Activated T-cell treated with anti-CD3 and anti-CD28 coated beads, Interleukin-2, amount 50 U/mL, for 72 hours (primary cell): ENCODE results near the gene HNRNPK. TPM values are rescaled to one million over a fixed set of nuclear protein-coding genes. Genes with fewer than 3 reads are reported as not detected.

Experiments used
- ATAC-seq, 2 donors: fragments of 150-1000 bp; cut with Tn5 transposase; replicated peaks in 1 of 2; 2 replicates each; pipeline ENCODE4 v1.10.0; 2021; ENCODE audit warnings: moderate library complexity in 2 of 2, mild to moderate bottlenecking in 1 of 2
- DNase-seq, 2 donors: peaks; one replicate each; pipeline ENCODE4 v3.0.0; 2021 to 2022; ENCODE audit warnings: mixed read lengths in 1 of 2
- H3K27ac Mint-ChIP-seq: one replicate; pipeline ENCODE4 v1.8.0; 2022; ENCODE audit warnings: mild to moderate bottlenecking, moderate library complexity, mixed read lengths
- H3K27me3 Mint-ChIP-seq: one replicate; pipeline ENCODE4 v1.8.0; 2022; ENCODE audit warnings: low read depth, mixed read lengths
- H3K36me3 Mint-ChIP-seq, 2 donors: one replicate each; pipeline ENCODE4 v1.8.0; 2022; ENCODE audit warnings: mixed read lengths in 2 of 2, mild to moderate bottlenecking in 1 of 2; ENCODE audit not compliant: insufficient read depth in 2 of 2
- H3K4me1 Mint-ChIP-seq: one replicate; pipeline ENCODE4 v1.8.0; 2022; ENCODE audit warnings: low read depth, mixed read lengths
- H3K4me3 Mint-ChIP-seq, 2 donors: one replicate each; pipeline ENCODE4 v1.8.0; 2022; ENCODE audit warnings: mild to moderate bottlenecking in 2 of 2, mixed read lengths in 2 of 2, moderate library complexity in 2 of 2
- H3K9me3 Mint-ChIP-seq, 2 donors: one replicate each; pipeline ENCODE4 v1.8.0; 2022; ENCODE audit warnings: mixed read lengths in 2 of 2
- total RNA-seq, 2 donors: library from RNA; stranded (reverse); gene quantifications; one replicate each; pipeline ENCODE4 v1.2.3, GENCODE V29; 2022

The HNRNPK gene
- total RNA-seq, 2 donors from 2014 or later, result 638 to 674 TPM

DNA sequence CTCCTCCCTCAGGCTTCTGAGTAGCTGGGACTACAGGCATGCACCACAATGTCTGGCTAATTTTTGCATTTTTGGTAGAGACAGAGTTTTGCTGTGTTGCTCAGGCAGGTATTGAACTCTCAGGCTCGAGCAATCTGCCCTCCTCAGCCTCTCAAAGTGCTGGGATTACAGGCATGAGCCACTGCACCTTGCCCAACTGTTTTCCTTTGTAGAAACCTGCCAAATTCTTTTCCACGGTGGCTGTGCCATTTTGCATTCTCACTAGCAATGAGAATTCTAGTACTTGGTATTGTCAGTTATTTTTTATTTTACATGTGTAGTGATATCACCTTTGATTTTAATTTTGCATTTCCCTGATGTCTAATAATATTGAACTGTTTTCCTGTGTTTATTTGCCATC is 8.4 kb upstream of the HNRNPK start:
- ATAC-seq (no peak), DNase-seq (no peak)
- Mint-ChIP-seq H3K4me1 (peaks cover 45% of the 10 kb centered on the region), H3K27me3 (no peaks in the 10 kb centered on the region), H3K36me3 (peaks cover 4 to 19% of the 10 kb centered on the region in 2 donors), H3K4me3 (no peak overlapping the region), H3K27ac (no peak overlapping the region), H3K9me3 (no peaks in the 10 kb centered on the region)

DNA sequence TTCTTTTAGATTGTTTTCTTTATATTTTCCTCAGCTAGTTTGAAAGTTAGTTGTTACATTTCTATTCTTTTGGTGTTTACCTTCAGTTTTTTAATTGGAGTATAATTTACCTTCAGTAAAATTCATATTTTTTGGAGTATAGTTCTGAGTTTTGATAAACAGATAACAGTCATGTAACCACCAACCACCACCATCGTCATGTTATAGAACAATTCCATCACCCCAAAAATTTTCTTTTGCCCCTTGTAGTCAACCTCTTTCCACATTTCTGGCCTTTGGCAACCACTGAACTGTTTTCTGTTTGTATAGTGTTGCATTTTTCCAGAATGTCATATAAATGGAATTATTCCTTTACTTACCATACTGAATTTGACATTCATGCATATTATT is 7.4 kb upstream of the HNRNPK start:
- H3K36me3 Mint-ChIP-seq, result peaks cover 4 to 22% of the 10 kb centered on the region in 2 donors
- no peak for DNase-seq
- peaks cover 47% of the 10 kb centered on the region for H3K4me1 Mint-ChIP-seq
- H3K27ac Mint-ChIP-seq, result peak overlapping the region; percentile 51
- no peaks in the 10 kb centered on the region for H3K27me3 Mint-ChIP-seq
- ATAC-seq, result no peak
- H3K4me3 Mint-ChIP-seq, result peak overlapping the region in 1 of 2 donors; percentile 35
- H3K9me3 Mint-ChIP-seq, result no peaks in the 10 kb centered on the region

DNA sequence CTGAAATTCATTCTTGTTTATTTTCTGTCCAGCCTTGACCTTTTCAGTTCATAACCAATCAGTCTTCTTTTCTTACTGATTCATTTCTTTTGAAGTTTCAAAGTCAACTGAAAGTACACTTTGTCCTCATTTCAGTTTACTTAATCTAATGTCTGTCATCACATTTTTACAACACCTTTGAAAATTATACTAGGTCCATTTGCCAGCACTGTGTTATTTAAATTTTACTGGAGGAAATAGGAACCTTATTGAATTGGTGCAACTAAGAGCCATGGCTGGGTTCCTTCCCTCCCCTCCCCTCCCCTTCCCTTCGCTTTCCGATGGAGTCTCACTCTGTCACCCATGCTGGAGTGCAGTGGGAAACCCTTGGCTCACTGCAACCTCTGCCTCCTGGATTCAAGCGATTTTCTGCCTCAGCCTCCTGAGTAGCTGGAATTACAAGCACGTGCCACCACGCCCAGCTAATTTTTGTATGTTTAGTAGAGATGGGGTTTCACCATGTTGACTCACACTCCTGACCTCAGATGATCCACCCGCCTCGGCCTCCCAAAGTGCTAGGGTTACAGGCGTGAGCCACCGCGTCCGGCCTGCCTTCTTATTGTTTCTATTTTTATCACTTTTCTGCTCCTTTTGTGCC is 6.9 kb upstream of the HNRNPK start:
- no peak for DNase-seq
- no peak for ATAC-seq
- H3K27me3 Mint-ChIP-seq, result no peaks in the 10 kb centered on the region
- no peaks in the 10 kb centered on the region for H3K9me3 Mint-ChIP-seq
- peak overlapping the region in 1 of 2 donors; percentile 59 for H3K4me3 Mint-ChIP-seq
- peak overlapping the region; percentile 51 for H3K27ac Mint-ChIP-seq
- H3K4me1 Mint-ChIP-seq, result peaks cover 52% of the 10 kb centered on the region
- peaks cover 4 to 22% of the 10 kb centered on the region in 2 donors for H3K36me3 Mint-ChIP-seq

DNA sequence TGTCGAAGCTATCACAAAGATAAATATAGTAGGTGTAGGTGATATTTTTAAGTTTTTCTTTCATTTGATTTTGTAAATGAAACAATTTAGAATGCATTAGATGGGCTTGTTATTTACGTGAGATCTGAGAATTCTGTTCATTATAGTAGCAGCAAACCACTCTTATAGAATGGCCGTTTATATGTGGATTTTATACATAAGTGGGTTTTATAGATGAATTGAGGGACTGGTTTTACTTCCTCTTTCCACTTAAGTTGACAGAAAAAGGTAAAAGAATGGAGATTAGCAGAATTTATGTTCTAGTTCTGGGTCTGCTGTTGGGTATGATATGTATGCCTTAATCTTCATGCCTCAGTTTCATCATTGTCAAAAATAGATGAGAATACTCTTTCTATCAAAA is 6.2 kb upstream of the HNRNPK start:
- peaks cover 59% of the 10 kb centered on the region for H3K4me1 Mint-ChIP-seq
- no peak for ATAC-seq
- DNase-seq, result no peak

DNA sequence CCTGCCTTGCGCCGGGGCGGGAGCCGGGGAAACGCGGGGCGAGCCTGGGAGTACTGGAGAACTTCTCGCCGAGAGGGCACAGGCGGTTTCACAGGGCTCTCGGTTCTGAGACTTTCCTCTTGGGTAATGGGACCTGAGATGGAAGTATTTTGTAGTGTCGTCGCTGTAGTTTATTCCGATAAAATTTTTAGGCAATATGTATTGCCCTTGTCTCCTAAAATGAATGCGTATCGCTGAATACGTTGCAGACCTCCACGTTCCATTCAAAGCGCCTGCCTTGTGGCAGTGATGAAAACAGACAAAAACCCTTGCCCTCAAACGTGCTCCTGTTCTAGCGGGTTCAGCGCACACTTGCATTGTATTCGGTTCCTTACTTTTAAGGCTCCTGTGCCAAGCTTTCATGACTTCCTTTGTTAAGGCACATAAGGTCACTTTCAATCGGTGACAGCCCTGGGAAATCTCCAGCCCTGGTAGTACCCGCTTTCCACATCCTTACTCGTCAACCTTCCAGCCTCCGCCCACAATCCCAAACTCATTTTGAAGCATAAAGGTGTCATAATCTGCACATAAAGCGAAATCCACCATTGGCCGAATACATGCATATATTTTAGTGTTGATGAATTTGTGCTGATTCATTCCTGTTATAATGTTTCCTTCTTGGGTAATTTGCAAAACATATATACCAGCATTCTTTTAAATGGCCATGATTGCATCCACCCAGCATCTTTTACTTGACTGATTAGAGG is 1.3 kb upstream of the HNRNPK start:
- peak; percentile 22 to 25 for DNase-seq
- H3K27ac Mint-ChIP-seq, result peak overlapping the region; percentile 73
- ATAC-seq, result no peak
- H3K4me3 Mint-ChIP-seq, result peak overlapping the region; percentile 87 to 97
- no peaks in the 10 kb centered on the region for H3K27me3 Mint-ChIP-seq
- no peaks in the 10 kb centered on the region for H3K9me3 Mint-ChIP-seq
- peaks cover 19 to 36% of the 10 kb centered on the region in 2 donors for H3K36me3 Mint-ChIP-seq
- H3K4me1 Mint-ChIP-seq, result peaks cover 60% of the 10 kb centered on the region

More for the DNA sequence above, 6.2 kb upstream of the HNRNPK start:
- Mint-ChIP-seq H3K9me3 (no peaks in the 10 kb centered on the region), H3K4me3 (no peak overlapping the region), H3K27ac (no peak overlapping the region), H3K27me3 (no peaks in the 10 kb centered on the region), H3K36me3 (peaks cover 7 to 23% of the 10 kb centered on the region in 2 donors)

DNA sequence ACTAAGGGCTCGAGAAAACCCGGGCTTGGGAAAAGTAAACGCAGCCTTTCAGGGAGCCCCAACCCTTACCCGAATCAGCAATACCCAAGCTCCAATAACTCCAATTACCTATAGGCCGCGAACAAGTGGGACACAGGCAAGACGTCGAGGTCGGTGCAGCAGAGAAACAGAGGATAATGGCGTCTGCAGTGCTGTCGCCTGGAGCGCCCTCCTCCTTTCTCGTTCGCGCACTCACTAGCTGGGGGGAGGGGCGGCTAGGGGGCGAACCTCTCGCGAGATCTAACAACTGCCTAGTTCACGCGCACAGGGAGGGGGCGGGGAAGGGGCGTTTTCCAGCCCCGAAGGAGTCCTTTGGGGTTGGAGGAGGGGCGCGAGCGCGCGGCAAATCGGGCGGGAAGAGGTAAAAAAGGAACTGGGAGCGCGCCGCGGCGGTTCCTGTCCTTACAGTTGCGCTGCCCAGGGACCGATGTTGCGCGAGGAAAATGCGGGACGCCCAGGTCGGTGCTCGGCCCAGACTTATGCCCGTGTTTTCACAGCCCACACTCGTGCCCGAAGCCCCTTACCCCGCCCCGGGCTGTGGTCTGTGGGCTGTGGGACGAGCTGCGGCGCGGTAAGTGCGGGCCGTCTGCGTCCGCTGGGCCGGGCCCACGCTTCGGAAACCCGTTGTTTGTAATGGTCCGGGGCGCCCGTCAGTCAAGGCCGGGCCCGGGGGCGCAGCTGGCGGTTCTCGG is 545 bp upstream of the HNRNPK start, which contains the start of gene RMI1:
TSS of gene RMI1 (plus strand) at position 411 of the 731 bp plus-strand sequence. CDS start 20,182 bp downstream, outside the sequence.
- ATAC-seq (peak; percentile 82 to 84), DNase-seq (peak; percentile 99)
- H3K9me3 Mint-ChIP-seq, result no peaks in the 10 kb centered on the region
- peaks cover 22 to 44% of the 10 kb centered on the region in 2 donors for H3K36me3 Mint-ChIP-seq
- H3K27ac Mint-ChIP-seq, result peak within 1 kb of the TSS; percentile 98
- no peaks in the 10 kb centered on the region for H3K27me3 Mint-ChIP-seq
- peaks cover 60% of the 10 kb centered on the region for H3K4me1 Mint-ChIP-seq
- peak within 1 kb of the TSS; percentile 87 to 97 for H3K4me3 Mint-ChIP-seq

DNA sequence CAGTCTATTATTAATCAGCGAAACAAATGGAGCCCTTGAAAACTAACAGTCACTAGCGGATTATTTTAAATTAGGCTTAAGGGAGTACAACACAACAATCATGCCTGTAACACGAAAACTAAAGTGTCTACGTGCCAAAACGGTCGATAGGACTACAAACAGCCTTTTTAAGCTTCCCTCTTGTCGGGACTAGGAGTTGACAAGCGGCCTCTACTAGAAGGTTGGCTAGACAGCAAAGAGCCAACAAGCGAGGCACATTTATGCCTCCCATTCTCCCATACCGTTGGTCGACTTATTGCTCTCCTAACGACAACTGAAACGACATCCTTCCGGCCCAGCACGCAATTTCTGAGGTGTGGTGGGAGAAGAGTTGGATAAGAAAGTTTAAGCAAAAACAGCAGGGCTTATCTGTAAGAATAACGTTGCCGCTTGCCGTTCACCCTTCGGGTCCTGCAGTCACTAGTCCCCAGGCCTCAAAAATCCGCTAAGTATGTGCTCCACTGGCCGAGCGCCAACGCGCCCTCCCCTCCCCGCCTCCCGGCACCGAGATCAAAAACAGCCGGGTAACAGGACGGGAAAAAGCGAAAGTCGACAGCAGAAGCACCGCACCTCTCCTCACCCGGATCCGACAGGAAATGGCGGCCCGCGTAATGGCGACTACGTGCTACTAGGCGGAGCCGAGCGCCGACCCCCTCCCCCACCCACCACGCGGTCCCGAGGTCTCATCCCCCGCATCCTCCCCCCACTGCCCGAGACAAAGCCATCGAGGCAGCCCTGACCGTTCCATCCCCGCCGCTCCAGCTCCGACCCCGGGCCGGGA is 813 bp downstream of the HNRNPK start:
- no peaks in the 10 kb centered on the region for H3K27me3 Mint-ChIP-seq
- H3K4me1 Mint-ChIP-seq, result peaks cover 64% of the 10 kb centered on the region

DNA sequence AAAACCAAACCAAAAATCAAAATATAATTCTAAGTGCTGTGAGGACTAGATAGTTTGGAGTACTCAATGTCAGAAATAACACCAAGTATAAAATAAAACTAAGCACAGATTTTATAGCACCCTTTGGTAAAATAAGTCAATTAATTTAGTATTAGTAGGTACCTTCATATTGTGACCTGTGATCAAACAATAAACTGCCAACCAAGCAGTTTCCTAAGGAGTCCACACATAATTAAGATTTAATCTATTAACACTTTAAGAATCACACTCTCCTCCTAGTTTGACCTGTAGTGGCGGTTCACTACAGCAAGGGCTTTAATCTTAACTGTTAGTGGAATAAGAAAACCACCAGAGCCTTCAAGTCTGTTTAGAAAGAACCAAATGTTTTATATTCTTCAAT is 2.8 kb downstream of the HNRNPK start:
- DNase-seq (no peak), ATAC-seq (no peak)
- Mint-ChIP-seq H3K27me3 (no peaks in the 10 kb centered on the region), H3K4me3 (peak overlapping the region; percentile 87 to 97), H3K27ac (peak overlapping the region; percentile 98), H3K4me1 (peaks cover 51% of the 10 kb centered on the region), H3K9me3 (no peaks in the 10 kb centered on the region), H3K36me3 (peaks cover 33 to 68% of the 10 kb centered on the region in 2 donors)

More for the DNA sequence above, 813 bp downstream of the HNRNPK start:
- DNase-seq (peak; percentile 87 to 91), ATAC-seq (peak; percentile 52 to 53)
- Mint-ChIP-seq H3K27ac (peak overlapping the region; percentile 98), H3K9me3 (no peaks in the 10 kb centered on the region), H3K4me3 (peak overlapping the region; percentile 87 to 97), H3K36me3 (peaks cover 31 to 57% of the 10 kb centered on the region in 2 donors)

DNA sequence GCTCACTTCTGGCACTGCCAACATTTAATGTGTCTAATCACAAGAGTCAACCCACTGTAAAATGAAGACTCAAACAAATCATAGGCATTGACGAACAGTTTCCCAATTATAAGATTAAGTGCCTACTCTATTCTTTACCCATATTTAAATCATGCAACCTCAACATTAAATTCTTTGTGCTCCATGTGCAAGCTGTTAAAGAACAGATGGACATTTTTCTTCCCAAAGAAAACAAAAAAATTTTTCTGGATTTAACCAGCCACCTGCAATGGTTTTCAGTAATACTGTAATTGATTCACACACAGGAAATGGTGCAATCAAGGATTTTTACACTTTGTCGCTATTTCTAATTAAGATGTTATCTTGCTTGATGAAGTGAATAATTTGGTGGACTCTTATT is 3.6 kb downstream of the HNRNPK start:
- peak overlapping the region; percentile 98 for H3K27ac Mint-ChIP-seq
- no peaks in the 10 kb centered on the region for H3K9me3 Mint-ChIP-seq
- H3K4me1 Mint-ChIP-seq, result peaks cover 51% of the 10 kb centered on the region
- no peaks in the 10 kb centered on the region for H3K27me3 Mint-ChIP-seq
- H3K4me3 Mint-ChIP-seq, result peak overlapping the region; percentile 58 to 62
- no peak for ATAC-seq
- DNase-seq, result no peak
- peaks cover 34 to 76% of the 10 kb centered on the region in 2 donors for H3K36me3 Mint-ChIP-seq

DNA sequence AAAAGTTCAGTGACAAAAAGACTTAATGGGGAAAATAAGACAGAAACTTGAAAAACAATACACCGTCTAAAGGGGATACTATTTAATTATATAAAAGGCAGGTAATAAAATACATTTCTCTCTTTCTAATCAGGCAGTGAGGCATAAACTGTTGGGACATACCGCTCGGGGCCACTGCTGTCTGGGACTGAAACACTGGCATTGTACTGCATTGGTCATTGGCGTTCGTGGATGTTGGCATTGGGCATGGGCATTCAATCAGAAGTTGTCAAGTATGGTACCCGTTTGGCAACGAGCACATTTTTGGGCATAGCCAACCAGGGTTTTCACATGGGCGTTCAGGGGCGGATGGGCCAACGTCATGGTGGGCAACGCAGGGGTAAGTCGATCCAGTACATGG is 4.7 kb downstream of the HNRNPK start:
- H3K4me3 Mint-ChIP-seq, result peak overlapping the region; percentile 58 to 62
- H3K27ac Mint-ChIP-seq, result peak overlapping the region; percentile 98

GRCh38 chr9:83972286-83972685 is 7.7 kb downstream of the HNRNPK start:
- Mint-ChIP-seq H3K4me1 (peaks cover 56% of the 10 kb centered on the region), H3K36me3 (peaks cover 25 to 78% of the 10 kb centered on the region in 2 donors), H3K27me3 (no peaks in the 10 kb centered on the region), H3K27ac (peak overlapping the region; percentile 39), H3K4me3 (peak overlapping the region in 1 of 2 donors; percentile 5), H3K9me3 (no peaks in the 10 kb centered on the region)
- DNase-seq (no peak), ATAC-seq (no peak)

More for the DNA sequence above, 4.7 kb downstream of the HNRNPK start:
- H3K36me3 Mint-ChIP-seq, result peaks cover 30 to 85% of the 10 kb centered on the region in 2 donors
- H3K27me3 Mint-ChIP-seq, result no peaks in the 10 kb centered on the region
- no peaks in the 10 kb centered on the region for H3K9me3 Mint-ChIP-seq
- ATAC-seq, result no peak
- DNase-seq, result no peak
- H3K4me1 Mint-ChIP-seq, result peaks cover 56% of the 10 kb centered on the region

GRCh38 chr9:83971485-83971884 is 8.5 kb downstream of the HNRNPK start:
- Mint-ChIP-seq H3K27ac (no peak overlapping the region), H3K27me3 (no peaks in the 10 kb centered on the region), H3K9me3 (no peaks in the 10 kb centered on the region), H3K4me3 (no peak overlapping the region), H3K4me1 (peaks cover 49% of the 10 kb centered on the region), H3K36me3 (peaks cover 30 to 73% of the 10 kb centered on the region in 2 donors)
- ATAC-seq, result no peak
- no peak for DNase-seq
